Smooth muscle cell (in vitro differentiated cells): ENCODE measurements around the gene MYO18B. TPM values are rescaled to one million over a fixed set of nuclear protein-coding genes. Genes with fewer than 3 reads are reported as not detected.

Source experiments
- DNase-seq: peaks from one replicate; lab custom pipeline; 2025; ENCODE audit not compliant: unreplicated experiment; lab: John Stamatoyannopoulos, UW
- H2AFZ ChIP-seq: fragments of 200-600 bp; sonication (generic); 2 replicates; pipeline ENCODE4 v1.6.0; 2016; ENCODE audit warnings: antibody characterized with exemption, low read depth, mild to moderate bottlenecking
- H3F3A ChIP-seq: fragments of 200-600 bp; sonication (generic); 2 replicates; pipeline ENCODE4 v1.6.0; 2017; ENCODE audit warnings: antibody characterized with exemption, low read depth
- H3K27ac ChIP-seq: fragments of 200-600 bp; sonication (generic); 2 replicates; pipeline ENCODE4 v1.5.1; 2016; ENCODE audit warnings: low read depth, mild to moderate bottlenecking
- H3K27me3 ChIP-seq: fragments of 200-600 bp; sonication (generic); 2 replicates; pipeline ENCODE4 v1.6.1; 2016; ENCODE audit warnings: low read depth, mild to moderate bottlenecking
- H3K36me3 ChIP-seq: fragments of 200-600 bp; sonication (generic); 2 replicates; pipeline ENCODE4 v1.5.1; 2016; ENCODE audit warnings: low read depth
- H3K4me1 ChIP-seq: fragments of 200-600 bp; sonication (generic); 2 replicates; pipeline ENCODE4 v1.5.1; 2016; ENCODE audit warnings: low read depth
- H3K4me2 ChIP-seq: fragments of 200-600 bp; sonication (generic); 2 replicates; pipeline ENCODE4 v1.6.0; 2016; ENCODE audit warnings: mild to moderate bottlenecking
- H3K4me3 ChIP-seq: fragments of 200-600 bp; sonication (generic); 2 replicates; pipeline ENCODE4 v1.5.1; 2016; ENCODE audit warnings: mild to moderate bottlenecking
- H3K79me2 ChIP-seq: fragments of 200-600 bp; sonication (generic); 2 replicates; pipeline ENCODE4 v1.6.0; 2016; ENCODE audit warnings: low read depth, mild to moderate bottlenecking
- H3K9ac ChIP-seq: fragments of 200-600 bp; sonication (generic); 2 replicates; pipeline ENCODE4 v1.6.0; 2016; ENCODE audit warnings: low read depth
- H3K9me3 ChIP-seq: fragments of 200-600 bp; sonication (generic); replicated peaks from 2 replicates; pipeline ENCODE4 v1.5.1; 2016; ENCODE audit warnings: low read depth
- H4K20me1 ChIP-seq: fragments of 200-600 bp; sonication (generic); 2 replicates; pipeline ENCODE4 v1.6.0; 2016; ENCODE audit warnings: low read depth
- WGBS: methylation state at CpG from one replicate; pipeline ENCODE4 v1.1.7; 2016; ENCODE audit warnings: low lambda C conversion rate; 5-methylcytosine and 5-hydroxymethylcytosine counted together
- polyA plus RNA-seq: library from polyadenylated mRNA; unstranded; fragments of >200 nt; fragmentation: Nextera tagmentation; extraction: Ambion mirVana; gene quantifications from 2 replicates; pipeline ENCODE4 v1.2.1, GENCODE V29; 2016
- total RNA-seq: library from RNA; depleted of rRNA; stranded (reverse); fragments of >200 nt; gene quantifications from 2 replicates; pipeline ENCODE4 v1.2.3, GENCODE V29; 2014
- TF ChIP-seq, protein P1 (sequence below): fragments of 200-600 bp; sonication (generic); IDR thresholded peaks from 2 replicates; pipeline ENCODE4 v1.5.1; 2017; ENCODE audit warnings: borderline replicate concordance, mild to moderate bottlenecking, antibody characterized with exemption; ENCODE audit not compliant: insufficient read depth, poor library complexity, severe bottlenecking

The MYO18B gene
- total and polyA plus RNA-seq, 2 experiments from 2014 or later, result 0.13 to 1.2 TPM

DNA sequence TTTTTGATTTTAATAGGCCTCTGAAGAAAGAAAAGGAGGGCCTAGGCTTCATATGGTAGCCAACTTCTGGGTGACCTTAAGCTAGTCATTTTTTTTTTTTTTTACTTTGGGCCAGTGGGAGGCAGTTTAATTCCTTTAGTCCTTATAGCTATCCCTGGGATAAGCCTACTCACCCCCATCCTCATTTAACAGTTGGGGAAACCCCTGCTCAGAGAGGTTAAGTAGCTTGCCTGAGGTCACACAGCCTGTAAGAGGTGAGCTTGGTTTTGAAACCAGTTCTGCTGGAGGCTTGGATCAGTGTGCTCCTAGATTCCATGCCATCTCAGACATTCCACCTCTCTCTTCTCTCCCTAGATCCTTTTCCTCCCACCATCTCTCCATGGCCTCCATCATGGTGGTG lies 86.4 kb downstream of the MYO18B start:
- TF ChIP-seq, protein P1, sequence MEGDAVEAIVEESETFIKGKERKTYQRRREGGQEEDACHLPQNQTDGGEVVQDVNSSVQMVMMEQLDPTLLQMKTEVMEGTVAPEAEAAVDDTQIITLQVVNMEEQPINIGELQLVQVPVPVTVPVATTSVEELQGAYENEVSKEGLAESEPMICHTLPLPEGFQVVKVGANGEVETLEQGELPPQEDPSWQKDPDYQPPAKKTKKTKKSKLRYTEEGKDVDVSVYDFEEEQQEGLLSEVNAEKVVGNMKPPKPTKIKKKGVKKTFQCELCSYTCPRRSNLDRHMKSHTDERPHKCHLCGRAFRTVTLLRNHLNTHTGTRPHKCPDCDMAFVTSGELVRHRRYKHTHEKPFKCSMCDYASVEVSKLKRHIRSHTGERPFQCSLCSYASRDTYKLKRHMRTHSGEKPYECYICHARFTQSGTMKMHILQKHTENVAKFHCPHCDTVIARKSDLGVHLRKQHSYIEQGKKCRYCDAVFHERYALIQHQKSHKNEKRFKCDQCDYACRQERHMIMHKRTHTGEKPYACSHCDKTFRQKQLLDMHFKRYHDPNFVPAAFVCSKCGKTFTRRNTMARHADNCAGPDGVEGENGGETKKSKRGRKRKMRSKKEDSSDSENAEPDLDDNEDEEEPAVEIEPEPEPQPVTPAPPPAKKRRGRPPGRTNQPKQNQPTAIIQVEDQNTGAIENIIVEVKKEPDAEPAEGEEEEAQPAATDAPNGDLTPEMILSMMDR, result no peak
- Histone ChIP-seq H3K36me3 (no peaks in the 10 kb centered on the region), H3K79me2 (no peaks in the 10 kb centered on the region), H3K9me3 (no peaks in the 10 kb centered on the region), H3K4me3 (no peak overlapping the region), H2AFZ (no peak overlapping the region), H3K27me3 (no peaks in the 10 kb centered on the region), H4K20me1 (no peaks in the 10 kb centered on the region), H3F3A (no peaks in the 10 kb centered on the region), H3K27ac (no peak overlapping the region), H3K9ac (no peak overlapping the region), H3K4me2 (no peak overlapping the region), H3K4me1 (no peaks in the 10 kb centered on the region)
- no peak for DNase-seq

DNA sequence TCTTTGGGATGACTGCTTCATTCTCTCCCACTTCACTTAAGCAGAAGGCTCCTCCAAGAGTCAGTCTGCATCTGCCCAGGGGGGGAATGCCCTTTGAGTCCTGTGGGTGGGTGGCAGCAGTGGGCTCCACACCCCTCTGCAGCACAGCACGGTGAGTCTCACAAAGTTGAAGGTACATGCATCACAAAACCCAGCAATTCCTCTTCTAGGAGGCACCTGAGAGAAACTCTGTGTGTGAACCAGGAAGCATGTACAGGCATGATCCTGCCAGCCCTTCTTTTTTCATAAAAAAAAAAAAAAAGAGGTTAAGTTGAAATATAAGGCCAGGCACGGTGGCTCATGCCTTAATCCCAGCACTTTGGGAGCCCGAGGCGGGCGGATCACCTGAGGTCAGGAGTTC lies 87.2 kb downstream of the MYO18B start:
- Histone ChIP-seq H2AFZ (no peak overlapping the region), H3K79me2 (no peaks in the 10 kb centered on the region), H3K4me2 (no peak overlapping the region), H3K9ac (no peak overlapping the region), H3K27me3 (no peaks in the 10 kb centered on the region), H3K4me1 (no peaks in the 10 kb centered on the region), H3K9me3 (no peaks in the 10 kb centered on the region), H3K27ac (no peak overlapping the region), H3K4me3 (no peak overlapping the region), H4K20me1 (no peaks in the 10 kb centered on the region), H3K36me3 (no peaks in the 10 kb centered on the region), H3F3A (no peaks in the 10 kb centered on the region)
- no peak for DNase-seq
- TF ChIP-seq, protein P1, result no peak
- WGBS, result 92% methylated on average over 5 of the region's 5 CpGs

DNA sequence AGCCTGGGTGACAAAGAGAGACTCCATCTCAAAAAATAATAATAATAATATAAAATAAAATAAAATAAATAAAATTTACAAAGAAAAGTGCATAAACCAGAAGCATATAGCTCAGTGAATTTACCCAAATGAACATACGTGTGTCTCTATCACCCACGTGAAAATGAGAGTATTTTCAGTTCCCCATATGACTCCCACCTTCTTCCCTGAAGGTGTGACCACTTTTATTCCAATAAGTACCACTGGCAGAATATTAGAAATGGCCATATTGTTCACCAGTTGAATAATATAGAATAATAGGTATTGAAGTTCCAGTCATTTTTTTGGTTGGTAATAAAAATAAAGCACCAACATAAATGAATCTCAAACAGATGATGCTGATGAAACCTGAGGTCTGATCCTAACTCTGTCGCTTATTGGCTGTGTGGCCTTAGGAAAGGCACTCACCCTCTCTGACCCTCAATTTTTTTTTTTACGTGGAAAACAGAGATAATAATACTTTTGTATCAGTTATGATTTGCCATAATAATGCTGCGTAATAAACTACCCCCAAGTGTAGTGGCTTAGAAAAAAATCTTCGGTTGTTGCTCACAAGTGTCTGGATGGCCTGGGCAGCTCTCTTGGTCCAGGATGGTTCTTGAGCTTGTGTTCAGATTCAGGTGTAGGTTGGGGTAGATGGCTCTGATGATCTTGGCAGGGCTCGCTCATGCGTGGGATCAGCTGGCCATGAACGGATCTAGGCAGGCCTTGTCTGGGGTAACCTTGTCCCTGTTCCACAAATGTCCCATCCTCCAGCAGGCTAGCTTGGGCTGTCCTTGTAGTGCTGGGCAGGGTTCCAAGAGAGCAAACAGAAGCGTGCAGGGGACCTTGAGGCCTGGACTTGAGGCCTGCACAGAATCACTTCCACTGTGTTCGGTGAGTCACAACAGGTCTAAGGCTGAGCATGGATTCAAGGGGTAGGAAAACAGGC lies 88.1 kb downstream of the MYO18B start:
- Histone ChIP-seq H2AFZ (no peak overlapping the region), H4K20me1 (no peaks in the 10 kb centered on the region), H3K27me3 (no peaks in the 10 kb centered on the region), H3F3A (no peaks in the 10 kb centered on the region), H3K79me2 (no peaks in the 10 kb centered on the region), H3K4me1 (no peaks in the 10 kb centered on the region), H3K9ac (no peak overlapping the region), H3K27ac (no peak overlapping the region), H3K9me3 (no peaks in the 10 kb centered on the region), H3K4me3 (no peak overlapping the region), H3K4me2 (no peak overlapping the region), H3K36me3 (no peaks in the 10 kb centered on the region)
- 90% methylated on average over 11 of the region's 11 CpGs for WGBS
- DNase-seq, result no peak
- TF ChIP-seq, protein P1, result no peak
